Endothelial cell of hepatic sinusoid (primary cell): ENCODE measurements around the gene ARHGEF10L.

ENCODE experiments used
- in situ Hi-C: cut with HindIII; loops from 2 replicates; pipeline ENCODE4 v1.10.0; 2017; ENCODE audit warnings: low sequenced_read_pairs

ARHGEF10L gene

GRCh38 chr1:17649371-17650106 is 110.0 kb downstream of the ARHGEF10L start:
- in situ Hi-C loops = no loop called here

DNA sequence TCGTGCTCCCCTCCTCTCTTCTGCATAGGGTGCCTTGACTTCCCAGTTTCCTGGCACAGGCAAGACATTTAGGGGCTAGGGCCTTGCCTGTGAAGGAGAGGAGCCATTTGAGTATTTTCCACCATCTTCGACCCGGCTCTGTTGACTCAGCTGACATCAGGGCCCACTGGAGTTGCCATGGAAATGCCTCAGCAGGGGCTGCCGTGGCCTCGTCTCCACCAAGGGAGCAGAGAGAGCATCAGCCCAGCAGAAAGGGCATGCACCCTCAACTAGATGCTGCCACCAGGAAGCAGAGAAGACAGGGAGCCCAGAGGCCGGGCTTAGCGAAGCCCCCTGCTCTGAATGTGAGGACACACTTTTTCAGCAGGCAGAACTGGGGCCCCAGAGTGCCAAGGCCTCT is 113.8 kb downstream of the ARHGEF10L start:
- in situ Hi-C loops = no loop called here

DNA sequence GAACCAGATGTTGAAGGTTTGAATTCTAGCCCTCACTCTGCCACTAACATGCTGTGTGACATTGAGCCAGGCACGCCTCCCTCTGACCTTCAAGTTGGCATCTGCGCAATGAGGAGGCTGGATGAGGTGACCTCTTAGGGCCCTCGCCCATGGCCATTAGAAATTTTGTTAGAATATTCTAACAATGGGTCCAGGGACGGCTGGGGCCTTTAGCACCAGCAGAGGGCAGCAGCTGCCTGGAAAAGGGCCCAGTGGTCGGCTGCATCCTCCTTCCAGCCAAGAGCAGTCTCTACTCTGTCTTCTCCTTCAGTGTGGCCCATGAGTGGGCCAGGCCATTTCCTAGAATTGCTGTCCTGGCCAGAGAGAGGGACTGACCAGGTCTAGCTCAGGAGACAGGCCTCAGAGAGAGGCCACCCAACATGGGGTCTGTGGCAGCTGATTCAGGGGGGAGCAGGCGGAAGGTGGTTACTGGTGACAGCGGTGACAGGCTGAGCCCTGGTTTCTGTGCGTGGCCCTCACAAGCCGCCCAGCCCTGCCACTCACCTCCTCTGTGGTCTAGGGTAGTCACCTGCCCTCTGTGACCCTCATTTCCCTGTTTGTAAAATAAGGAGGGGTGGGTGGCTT is 114.3 kb downstream of the ARHGEF10L start:
- in situ Hi-C loops = no loop called here

DNA sequence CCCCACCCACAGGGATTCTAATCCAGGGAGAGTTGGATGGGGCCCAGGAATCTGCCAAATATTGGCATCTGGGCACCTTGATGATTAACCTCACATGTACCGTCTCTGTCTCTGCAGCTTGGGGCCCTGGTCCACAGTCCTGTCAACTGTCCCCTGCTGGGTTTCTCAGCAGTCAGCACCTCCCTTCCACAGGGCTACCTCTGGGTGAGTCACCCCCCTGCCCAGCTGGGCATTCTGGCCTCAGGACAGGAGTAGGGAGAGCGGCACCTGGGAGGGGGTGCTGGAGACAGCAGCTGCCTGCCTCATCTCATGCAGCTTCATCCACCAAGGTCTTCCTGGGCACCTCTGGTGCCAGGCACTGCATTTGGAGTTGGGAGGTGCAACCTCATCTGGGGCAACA is 115.0 kb downstream of the ARHGEF10L start:
- in situ Hi-C loops = no loop called here

GRCh38 chr1:17655169-17655568 is 115.7 kb downstream of the ARHGEF10L start:
- in situ Hi-C loops = no loop called here

DNA sequence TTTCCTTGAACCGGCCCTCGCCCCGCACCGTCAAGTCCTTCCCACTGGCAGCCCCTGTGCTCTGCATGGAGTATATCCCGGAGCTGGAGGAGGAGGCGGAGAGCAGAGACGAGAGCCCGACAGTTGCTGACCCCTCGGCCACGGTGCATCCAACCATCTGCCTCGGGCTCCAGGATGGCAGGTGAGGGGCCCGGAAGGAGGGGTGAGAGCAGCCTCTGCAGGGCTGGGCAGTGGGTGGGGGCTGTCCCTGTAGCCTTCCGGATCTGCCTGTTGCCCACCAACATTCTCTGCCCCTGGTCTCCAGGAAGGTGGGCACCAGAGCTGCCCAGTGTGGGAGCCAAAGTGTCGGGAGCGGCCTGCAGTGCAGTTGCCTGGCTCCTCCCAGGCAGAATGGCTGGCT is 116.4 kb downstream of the ARHGEF10L start:
- in situ Hi-C loops = no loop called here

DNA sequence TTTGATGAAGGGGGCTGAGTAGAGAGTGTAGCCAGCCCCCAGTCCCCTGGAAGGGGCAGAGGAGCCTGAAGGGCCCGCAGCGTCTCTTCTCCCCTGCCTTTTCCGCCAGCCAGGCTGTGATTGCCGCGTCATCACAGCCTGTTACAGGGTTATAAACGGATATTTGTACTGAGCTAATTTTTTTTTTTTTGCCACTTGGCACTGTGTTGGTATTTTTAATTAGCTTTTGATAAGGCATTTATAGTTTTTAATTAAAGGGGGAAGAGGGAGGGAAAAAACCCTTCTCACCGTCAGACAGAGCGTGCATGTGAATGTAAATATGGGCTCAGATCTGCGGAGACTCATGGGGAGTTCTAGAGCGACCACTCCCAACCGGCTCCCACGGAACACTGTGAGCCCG is 117.9 kb downstream of the ARHGEF10L start:
- in situ Hi-C loops = no loop called here

GRCh38 chr1:17658837-17659236 is 119.3 kb downstream of the ARHGEF10L start:
- in situ Hi-C loops = no loop called here

- in situ Hi-C loops = no loop called here
Observed at GRCh38 chr1:17661546-17662157, 122.2 kb downstream of the ARHGEF10L start.

- in situ Hi-C loops = no loop called here
Observed at GRCh38 chr1:17662296-17662695, 122.8 kb downstream of the ARHGEF10L start.

DNA sequence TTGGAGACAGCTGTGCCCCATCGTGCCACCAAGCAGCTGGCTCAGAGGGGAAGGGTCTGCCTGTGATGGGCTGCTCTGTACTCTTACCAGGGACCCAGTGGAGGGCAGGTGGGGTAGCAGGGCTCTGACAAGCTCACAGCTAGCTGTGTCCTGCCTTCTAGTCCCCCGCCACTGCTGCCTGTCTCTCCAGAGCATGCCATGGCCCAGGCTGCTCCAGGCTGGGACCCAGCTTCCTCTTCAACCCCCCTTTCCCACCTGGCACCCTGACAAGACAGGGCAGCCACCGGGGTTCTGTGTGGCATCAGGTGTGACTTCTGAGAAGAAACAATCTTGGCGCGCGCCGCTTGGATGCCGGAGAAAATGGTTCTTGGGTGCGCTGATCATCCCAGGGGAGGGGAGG is 123.3 kb downstream of the ARHGEF10L start:
- in situ Hi-C loops = no loop called here

- in situ Hi-C loops = no loop called here
Observed at GRCh38 chr1:17663646-17664045, 124.1 kb downstream of the ARHGEF10L start.

DNA sequence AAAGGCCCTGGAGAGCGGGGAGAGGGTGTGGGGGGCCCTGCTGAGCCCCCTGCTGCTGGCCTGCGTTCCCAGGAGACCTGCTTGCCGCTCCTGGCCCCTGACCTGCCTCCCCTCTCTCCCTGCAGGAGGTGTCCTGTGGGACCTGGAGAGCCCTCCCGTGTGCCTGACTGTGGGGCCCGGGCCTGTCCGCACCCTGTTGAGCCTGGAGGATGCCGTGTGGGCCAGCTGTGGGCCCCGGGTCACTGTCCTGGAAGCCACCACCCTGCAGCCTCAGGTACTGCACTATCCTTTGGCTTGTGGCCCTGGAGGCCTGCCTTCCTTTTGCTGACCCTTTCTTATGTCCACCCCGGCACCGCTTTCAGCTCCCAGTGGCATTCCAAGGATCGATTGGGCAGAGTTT is 124.8 kb downstream of the ARHGEF10L start:
- in situ Hi-C loops = no loop called here

GRCh38 chr1:17665054-17665453 is 125.6 kb downstream of the ARHGEF10L start:
- in situ Hi-C loops = no loop called here

DNA sequence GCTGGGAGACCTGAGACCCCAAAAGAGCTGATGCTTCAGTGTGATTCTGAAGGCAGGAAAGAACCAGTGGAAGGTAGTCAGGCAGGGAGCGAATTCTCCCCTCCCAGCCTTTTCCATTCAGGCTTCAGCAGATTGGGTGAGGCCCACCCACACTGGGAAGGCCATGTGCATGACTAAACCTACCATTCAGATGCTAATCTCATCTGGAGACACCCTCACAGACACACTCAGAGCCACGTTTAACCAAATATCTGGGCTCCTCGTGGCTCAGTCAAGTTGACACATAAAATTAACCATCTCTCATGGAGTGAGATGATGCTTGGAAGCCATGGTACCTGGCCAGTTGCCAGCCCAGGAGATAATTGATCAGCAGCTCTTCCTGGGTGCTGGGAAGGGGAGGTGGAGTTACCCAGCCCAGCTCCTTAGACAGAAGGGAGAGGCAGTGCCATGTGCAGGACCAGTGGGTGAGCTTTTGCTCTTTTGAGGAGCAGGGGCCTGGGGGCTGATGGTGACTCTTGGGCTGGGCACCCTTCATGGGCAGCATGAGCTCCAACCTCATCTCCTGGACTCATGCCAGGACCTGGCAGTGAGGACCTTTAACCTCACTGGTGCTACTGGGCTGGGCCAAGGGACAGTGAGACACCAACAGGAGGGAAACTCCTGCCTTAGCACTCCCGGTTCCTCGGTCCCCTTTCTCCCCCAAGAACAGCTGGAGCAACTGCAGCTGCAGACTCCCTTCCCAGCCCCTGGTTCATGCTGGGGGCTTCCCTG is 126.6 kb downstream of the ARHGEF10L start:
- in situ Hi-C loops = no loop called here

GRCh38 chr1:17667641-17668040 is 128.1 kb downstream of the ARHGEF10L start:
- in situ Hi-C loops = no loop called here

GRCh38 chr1:17668195-17668594 is 128.7 kb downstream of the ARHGEF10L start:
- in situ Hi-C loops = no loop called here

GRCh38 chr1:17668624-17669175 is 129.2 kb downstream of the ARHGEF10L start:
- in situ Hi-C loops = no loop called here

- in situ Hi-C loops = no loop called here
Observed at GRCh38 chr1:17669305-17669704, 129.8 kb downstream of the ARHGEF10L start.

- in situ Hi-C loops = no loop called here
Observed at GRCh38 chr1:17669866-17670451, 130.5 kb downstream of the ARHGEF10L start.
